MM.1S (cell line): ENCODE data around the gene PROCA1.

Experiments
- DNase-seq: peaks from one replicate; pipeline ENCODE4 v3.0.0-alpha.2; 2015
- H2AFZ ChIP-seq: fragments of 300-600 bp; sonication (generic); 2 replicates; pipeline ENCODE4 v1.6.0; 2016; ENCODE audit warnings: antibody characterized with exemption, low read length
- H3F3A ChIP-seq: fragments of 300-600 bp; sonication (generic); 2 replicates; pipeline ENCODE4 v1.6.1; 2016; ENCODE audit warnings: mild to moderate bottlenecking, antibody characterized with exemption, low read length, moderate library complexity, mixed read lengths; ENCODE audit not compliant: insufficient read depth
- H3K27ac ChIP-seq: fragments of 300-600 bp; sonication (generic); 2 replicates; pipeline ENCODE4 v1.5.1; 2016; ENCODE audit warnings: mild to moderate bottlenecking, low read length
- H3K27me3 ChIP-seq: fragments of 300-600 bp; sonication (generic); replicated peaks from 2 replicates; pipeline ENCODE4 v1.6.0; 2016; ENCODE audit warnings: low read length; ENCODE audit not compliant: insufficient read depth
- H3K36me3 ChIP-seq: fragments of 300-600 bp; sonication (generic); replicated peaks from 2 replicates; pipeline ENCODE4 v1.6.1; 2016; ENCODE audit warnings: mild to moderate bottlenecking, low read length, mixed read lengths; ENCODE audit not compliant: insufficient read depth
- H3K4me1 ChIP-seq: fragments of 300-600 bp; sonication (generic); 2 replicates; pipeline ENCODE4 v1.6.1; 2016; ENCODE audit warnings: low read length, mixed read lengths
- H3K4me2 ChIP-seq: fragments of 300-600 bp; sonication (generic); 2 replicates; pipeline ENCODE4 v1.6.0; 2016; ENCODE audit warnings: low read depth, low read length
- H3K4me3 ChIP-seq: fragments of 300-600 bp; sonication (generic); 2 replicates; pipeline ENCODE4 v1.5.1; 2016; ENCODE audit warnings: low read length, mixed read lengths
- H3K79me2 ChIP-seq: fragments of 300-600 bp; sonication (generic); 2 replicates; pipeline ENCODE4 v1.6.1; 2016; ENCODE audit warnings: mixed run types, low read length, mixed read lengths
- H3K9ac ChIP-seq: fragments of 300-600 bp; sonication (generic); 2 replicates; pipeline ENCODE4 v1.6.1; 2016; ENCODE audit warnings: low read length, mixed read lengths
- H3K9me2 ChIP-seq: fragments of 300-600 bp; sonication (generic); replicated peaks from 2 replicates; pipeline ENCODE4 v1.6.1; 2016; ENCODE audit warnings: mild to moderate bottlenecking, low read length, mixed read lengths; ENCODE audit not compliant: insufficient read depth
- H3K9me3 ChIP-seq: fragments of 300-600 bp; sonication (generic); replicated peaks from 2 replicates; pipeline ENCODE4 v1.6.1; 2016; ENCODE audit warnings: mild to moderate bottlenecking, low read length, mixed read lengths; ENCODE audit not compliant: insufficient read depth
- H4K20me1 ChIP-seq: fragments of 300-600 bp; sonication (generic); 2 replicates; pipeline ENCODE4 v1.6.1; 2016; ENCODE audit warnings: mild to moderate bottlenecking, low read length, moderate library complexity, mixed read lengths; ENCODE audit not compliant: insufficient read depth
- EZH2 ChIP-seq: fragments of 300-600 bp; sonication (generic); optimal IDR thresholded peaks from 2 replicates; pipeline ENCODE3; 2017; ENCODE audit warnings: low read depth, mild to moderate bottlenecking, antibody characterized with exemption, low read length, mixed read lengths
- EZH2phosphoT487 ChIP-seq: fragments of 300-600 bp; sonication (generic); IDR thresholded peaks from 2 replicates; pipeline ENCODE4 v1.6.1; 2018; ENCODE audit warnings: antibody characterized with exemption, low read length
- TF ChIP-seq, protein P1 (sequence below): fragments of 300-600 bp; sonication (generic); IDR thresholded peaks from 2 replicates; pipeline ENCODE4 v1.5.1; 2016; ENCODE audit warnings: antibody characterized with exemption, low read length, mixed read lengths

PROCA1 gene

DNA sequence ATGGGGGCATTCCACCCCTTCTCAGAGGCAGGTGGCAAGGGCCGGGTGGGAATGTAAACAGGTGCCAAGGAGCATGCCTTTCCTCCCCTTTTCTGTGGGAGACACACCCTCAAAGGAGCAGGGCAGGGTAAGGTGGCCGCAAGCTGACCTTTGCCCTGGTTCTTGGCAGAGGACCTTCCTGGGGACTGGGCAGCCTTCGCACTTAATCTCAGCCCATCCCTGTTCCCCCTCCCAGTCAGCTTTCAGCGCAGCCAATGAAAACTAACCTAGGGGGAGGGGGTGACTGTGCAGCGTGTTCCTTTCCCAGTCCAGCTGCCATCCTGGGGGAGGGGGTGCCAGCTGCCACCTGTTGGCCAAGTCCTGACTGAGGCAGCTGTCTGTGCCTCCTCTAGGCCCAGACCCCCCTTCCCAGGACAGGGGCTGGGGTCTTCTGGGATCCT, 34.9 kb upstream of the PROCA1 start:
- H3K27ac ChIP-seq: no peak overlapping the region
- H3K79me2 ChIP-seq: peaks cover 38% of the 10 kb centered on the region
- H3K4me3 ChIP-seq: no peak overlapping the region
- no peaks in the 10 kb centered on the region for H3K36me3 ChIP-seq
- H2AFZ ChIP-seq: no peak overlapping the region
- H3K27me3 ChIP-seq: no peaks in the 10 kb centered on the region
- no peaks in the 10 kb centered on the region for H3K9me2 ChIP-seq
- DNase-seq: no peak
- H3K9me3 ChIP-seq: no peaks in the 10 kb centered on the region
- no peak overlapping the region for H3K4me2 ChIP-seq
- TF ChIP-seq, protein P1, sequence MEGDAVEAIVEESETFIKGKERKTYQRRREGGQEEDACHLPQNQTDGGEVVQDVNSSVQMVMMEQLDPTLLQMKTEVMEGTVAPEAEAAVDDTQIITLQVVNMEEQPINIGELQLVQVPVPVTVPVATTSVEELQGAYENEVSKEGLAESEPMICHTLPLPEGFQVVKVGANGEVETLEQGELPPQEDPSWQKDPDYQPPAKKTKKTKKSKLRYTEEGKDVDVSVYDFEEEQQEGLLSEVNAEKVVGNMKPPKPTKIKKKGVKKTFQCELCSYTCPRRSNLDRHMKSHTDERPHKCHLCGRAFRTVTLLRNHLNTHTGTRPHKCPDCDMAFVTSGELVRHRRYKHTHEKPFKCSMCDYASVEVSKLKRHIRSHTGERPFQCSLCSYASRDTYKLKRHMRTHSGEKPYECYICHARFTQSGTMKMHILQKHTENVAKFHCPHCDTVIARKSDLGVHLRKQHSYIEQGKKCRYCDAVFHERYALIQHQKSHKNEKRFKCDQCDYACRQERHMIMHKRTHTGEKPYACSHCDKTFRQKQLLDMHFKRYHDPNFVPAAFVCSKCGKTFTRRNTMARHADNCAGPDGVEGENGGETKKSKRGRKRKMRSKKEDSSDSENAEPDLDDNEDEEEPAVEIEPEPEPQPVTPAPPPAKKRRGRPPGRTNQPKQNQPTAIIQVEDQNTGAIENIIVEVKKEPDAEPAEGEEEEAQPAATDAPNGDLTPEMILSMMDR: no peak
- TF ChIP-seq EZH2 (no peak), EZH2phosphoT487 (no peak)
- H4K20me1 ChIP-seq: no peaks in the 10 kb centered on the region
- peaks cover 10% of the 10 kb centered on the region for H3K4me1 ChIP-seq
- no peak overlapping the region for H3K9ac ChIP-seq
- peaks cover 15% of the 10 kb centered on the region for H3F3A ChIP-seq

- TF ChIP-seq EZH2phosphoT487 (no peak), EZH2 (no peak)
- TF ChIP-seq, protein P1: no peak
- H3K79me2 ChIP-seq: peaks cover 38% of the 10 kb centered on the region
- H3K9me2 ChIP-seq: no peaks in the 10 kb centered on the region
- H3K27me3 ChIP-seq: no peaks in the 10 kb centered on the region
- H3K4me1 ChIP-seq: peaks cover 17% of the 10 kb centered on the region
- H3K9me3 ChIP-seq: no peaks in the 10 kb centered on the region
- H4K20me1 ChIP-seq: no peaks in the 10 kb centered on the region
- no peak overlapping the region for H2AFZ ChIP-seq
- no peaks in the 10 kb centered on the region for H3K36me3 ChIP-seq
- peaks cover 15% of the 10 kb centered on the region for H3F3A ChIP-seq
- H3K4me3 ChIP-seq: peak overlapping the region; percentile 74
- peak overlapping the region; percentile 71; the same call in 1 of the 2 replicates for H3K9ac ChIP-seq
- no peak overlapping the region for H3K27ac ChIP-seq
- DNase-seq: no peak
- H3K4me2 ChIP-seq: peak overlapping the region; percentile 90
Observed at GRCh38 chr17:28745786-28746411, 34.2 kb upstream of the PROCA1 start.

GRCh38 chr17:28744972-28745785, 33.5 kb upstream of the PROCA1 start:
- H3K27me3 ChIP-seq: no peaks in the 10 kb centered on the region
- TF ChIP-seq, protein P1: no peak
- TF ChIP-seq EZH2 (no peak), EZH2phosphoT487 (no peak)
- peak overlapping the region; percentile 34; the same call in 1 of the 2 replicates for H3K27ac ChIP-seq
- H3K79me2 ChIP-seq: peaks cover 38% of the 10 kb centered on the region
- H3K36me3 ChIP-seq: no peaks in the 10 kb centered on the region
- no peaks in the 10 kb centered on the region for H3K9me3 ChIP-seq
- DNase-seq: peak; percentile 59
- peak overlapping the region; percentile 74 for H3K4me3 ChIP-seq
- peak overlapping the region; percentile 90 for H3K4me2 ChIP-seq
- H3K4me1 ChIP-seq: peaks cover 18% of the 10 kb centered on the region
- peak overlapping the region; percentile 71 for H3K9ac ChIP-seq
- no peaks in the 10 kb centered on the region for H3K9me2 ChIP-seq
- no peaks in the 10 kb centered on the region for H4K20me1 ChIP-seq
- H2AFZ ChIP-seq: peak overlapping the region; percentile 14; the same call in 1 of the 2 replicates
- peaks cover 13% of the 10 kb centered on the region for H3F3A ChIP-seq
